ENCODE results near the gene NEK4.
"Not testable (repeated sequence)": the region's sequence is repeated elsewhere in the genome, so short reads cannot be mapped to it uniquely, and the experiment has no call there.

The NEK4 gene

DNA sequence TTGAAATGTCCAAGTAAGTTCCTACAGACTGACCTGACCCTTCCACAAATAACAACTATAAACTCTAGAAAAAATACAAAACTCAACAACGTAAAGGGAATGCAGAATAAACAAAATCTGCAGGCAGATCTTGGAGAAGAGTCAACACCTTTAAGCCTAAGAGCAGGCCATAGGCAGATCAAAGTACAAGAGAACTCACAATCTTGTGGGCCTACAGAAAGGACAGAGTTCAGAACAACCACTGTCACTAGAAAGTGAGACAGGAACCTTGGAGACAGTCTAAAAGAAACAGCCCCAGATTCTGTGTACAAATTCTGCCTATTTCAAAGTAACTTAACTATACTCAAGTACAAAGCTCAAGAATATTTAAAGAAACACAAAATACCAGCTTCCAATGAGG, 31.0 kb downstream of the NEK4 start:
- Histone ChIP-seq H3K27ac (ENCODE audit: low read depth, low read length) (no peak overlapping the region), H3K36me3 (ENCODE audit: control insufficient read depth in 1 of 2, insufficient read depth in 2 of 2, low read length in 2 of 2) (peaks cover 16 to 50% of the 10 kb centered on the region in 2 donors), H3K4me3 (ENCODE audit: low read depth in 1 of 2, low read length in 2 of 2) (no peak overlapping the region)

DNA sequence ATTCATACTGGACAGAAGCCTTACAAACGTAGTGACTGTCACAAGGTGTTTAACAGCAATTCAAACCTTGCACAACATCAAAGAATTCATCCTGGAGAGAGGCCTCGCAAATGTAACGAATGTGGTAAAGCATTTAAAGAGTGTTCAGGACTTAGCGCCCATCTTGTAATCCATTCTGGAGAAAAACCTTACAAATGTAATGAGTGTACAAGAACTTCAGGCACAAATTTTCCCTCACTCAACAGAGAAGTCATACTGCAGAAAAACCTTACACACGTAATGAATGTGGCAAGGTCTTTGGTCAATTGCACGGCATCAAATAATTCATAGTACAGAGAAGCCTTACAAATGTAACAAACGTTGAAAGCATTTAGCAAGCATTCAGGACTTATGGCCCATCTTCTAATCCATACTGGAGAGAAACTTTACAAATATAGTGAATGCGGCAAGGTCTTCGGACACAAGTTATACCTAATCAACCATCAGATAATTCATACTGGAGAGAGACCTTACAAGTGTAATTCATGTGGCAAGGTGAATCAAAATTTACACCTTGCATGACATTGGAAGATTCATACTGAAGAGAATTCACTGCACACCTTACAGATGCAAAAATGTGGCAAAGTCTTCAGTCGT, 37.4 kb downstream of the NEK4 start:
- Histone ChIP-seq H3K27ac (ENCODE audit: low read depth, low read length) (no peak overlapping the region), H3K36me3 (ENCODE audit: control insufficient read depth in 1 of 2, insufficient read depth in 2 of 2, low read length in 2 of 2) (peaks cover 25 to 37% of the 10 kb centered on the region in 2 donors), H3K9ac (ENCODE audit: low read depth in 1 of 2, low read length in 2 of 2) (no peak overlapping the region), H3K27me3 (ENCODE audit: control insufficient read depth in 1 of 2, insufficient read depth in 2 of 2, low read length in 2 of 2) (no peaks in the 10 kb centered on the region), H3K9me3 (ENCODE audit: control insufficient read depth in 1 of 2, low read length in 2 of 2) (no peaks in the 10 kb centered on the region), H3K4me3 (ENCODE audit: low read depth in 1 of 2, low read length in 2 of 2) (no peak overlapping the region), H3K4me1 (ENCODE audit: control insufficient read depth in 1 of 2, insufficient read depth in 2 of 2, low read length in 2 of 2) (no peaks in the 10 kb centered on the region)

More for the DNA sequence above, 31.0 kb downstream of the NEK4 start:
- no peaks in the 10 kb centered on the region for H3K27me3 ChIP-seq (ENCODE audit: control insufficient read depth in 1 of 2, insufficient read depth in 2 of 2, low read length in 2 of 2)
- H3K9me3 ChIP-seq (ENCODE audit: control insufficient read depth in 1 of 2, low read length in 2 of 2) = no peaks in the 10 kb centered on the region
- no peak overlapping the region for H3K9ac ChIP-seq (ENCODE audit: low read depth in 1 of 2, low read length in 2 of 2)
- no peaks in the 10 kb centered on the region for H3K4me1 ChIP-seq (ENCODE audit: control insufficient read depth in 1 of 2, insufficient read depth in 2 of 2, low read length in 2 of 2)

DNA sequence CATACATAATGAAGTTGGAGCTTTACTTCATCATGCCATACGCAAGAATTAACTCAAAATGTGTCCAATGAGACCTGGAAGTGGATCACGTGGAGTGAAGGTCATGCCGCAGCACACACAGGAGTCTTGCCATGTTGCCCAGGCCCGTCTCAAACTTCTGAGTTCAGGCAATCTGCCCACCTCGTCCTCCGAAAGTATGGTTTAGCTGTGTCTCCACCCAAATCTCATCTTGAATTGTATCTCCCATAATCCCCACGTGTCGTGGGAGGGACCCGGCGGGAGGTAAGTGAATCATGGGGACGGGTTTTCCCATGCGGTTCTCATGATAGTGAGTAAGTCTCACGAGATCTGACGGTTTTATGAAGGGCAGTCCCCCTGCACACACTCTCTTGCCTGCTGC, 39.1 kb downstream of the NEK4 start:
- Histone ChIP-seq H3K4me1 (ENCODE audit: control insufficient read depth in 1 of 2, insufficient read depth in 2 of 2, low read length in 2 of 2) (no peaks in the 10 kb centered on the region), H3K36me3 (ENCODE audit: control insufficient read depth in 1 of 2, insufficient read depth in 2 of 2, low read length in 2 of 2) (peaks cover 25 to 37% of the 10 kb centered on the region in 2 donors), H3K4me3 (ENCODE audit: low read depth in 1 of 2, low read length in 2 of 2) (no peak overlapping the region), H3K27me3 (ENCODE audit: control insufficient read depth in 1 of 2, insufficient read depth in 2 of 2, low read length in 2 of 2) (no peaks in the 10 kb centered on the region), H3K9me3 (ENCODE audit: control insufficient read depth in 1 of 2, low read length in 2 of 2) (no peaks in the 10 kb centered on the region), H3K9ac (ENCODE audit: low read depth in 1 of 2, low read length in 2 of 2) (no peak overlapping the region), H3K27ac (ENCODE audit: low read depth, low read length) (no peak overlapping the region)

GRCh38 chr3:52730681-52731080, 40.1 kb downstream of the NEK4 start:
- Histone ChIP-seq H3K27ac (ENCODE audit: low read depth, low read length) (no peak overlapping the region), H3K4me1 (ENCODE audit: control insufficient read depth in 1 of 2, insufficient read depth in 2 of 2, low read length in 2 of 2) (no peaks in the 10 kb centered on the region), H3K9ac (ENCODE audit: low read depth in 1 of 2, low read length in 2 of 2) (no peak overlapping the region), H3K36me3 (ENCODE audit: control insufficient read depth in 1 of 2, insufficient read depth in 2 of 2, low read length in 2 of 2) (peaks cover 25 to 34% of the 10 kb centered on the region in 2 donors), H3K4me3 (ENCODE audit: low read depth in 1 of 2, low read length in 2 of 2) (no peak overlapping the region), H3K9me3 (ENCODE audit: control insufficient read depth in 1 of 2, low read length in 2 of 2) (no peaks in the 10 kb centered on the region), H3K27me3 (ENCODE audit: control insufficient read depth in 1 of 2, insufficient read depth in 2 of 2, low read length in 2 of 2) (no peaks in the 10 kb centered on the region)

- not testable (repeated sequence) for H3K4me1 ChIP-seq (ENCODE audit: control insufficient read depth in 1 of 2, insufficient read depth in 2 of 2, low read length in 2 of 2); H3K27ac ChIP-seq (ENCODE audit: low read depth, low read length); H3K4me3 ChIP-seq (ENCODE audit: low read depth in 1 of 2, low read length in 2 of 2); H3K27me3 ChIP-seq (ENCODE audit: control insufficient read depth in 1 of 2, insufficient read depth in 2 of 2, low read length in 2 of 2); H3K9ac ChIP-seq (ENCODE audit: low read depth in 1 of 2, low read length in 2 of 2); H3K9me3 ChIP-seq (ENCODE audit: control insufficient read depth in 1 of 2, low read length in 2 of 2)
- H3K36me3 ChIP-seq (ENCODE audit: control insufficient read depth in 1 of 2, insufficient read depth in 2 of 2, low read length in 2 of 2) = peaks cover 20% of the 10 kb centered on the region in 2 donors
These were observed 42.0 kb downstream of the NEK4 start for GRCh38 chr3:52728753-52729152.

DNA sequence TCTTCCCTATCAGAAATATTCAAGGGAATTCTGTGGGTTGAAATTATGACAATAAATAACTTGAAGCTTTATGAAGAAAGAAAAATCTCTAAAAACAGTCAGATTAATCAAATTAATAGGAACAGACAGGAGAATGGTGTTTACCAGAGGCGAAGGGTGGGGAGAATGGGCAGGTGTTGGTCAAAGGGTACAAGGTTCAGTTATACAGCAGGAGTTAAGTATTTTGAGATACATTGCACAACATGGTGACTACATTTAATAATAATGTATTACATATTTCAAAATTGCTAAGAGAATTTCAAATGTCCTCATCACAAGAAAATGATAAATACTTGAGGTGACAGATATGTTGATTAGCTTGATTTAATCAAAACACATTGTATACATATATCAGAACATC, 46.2 kb downstream of the NEK4 start:
- H3K36me3 ChIP-seq (ENCODE audit: control insufficient read depth in 1 of 2, insufficient read depth in 2 of 2, low read length in 2 of 2) = no peaks in the 10 kb centered on the region
- no peak overlapping the region for H3K4me3 ChIP-seq (ENCODE audit: low read depth in 1 of 2, low read length in 2 of 2)
- no peaks in the 10 kb centered on the region for H3K9me3 ChIP-seq (ENCODE audit: control insufficient read depth in 1 of 2, low read length in 2 of 2)
- no peaks in the 10 kb centered on the region for H3K27me3 ChIP-seq (ENCODE audit: control insufficient read depth in 1 of 2, insufficient read depth in 2 of 2, low read length in 2 of 2)
- H3K4me1 ChIP-seq (ENCODE audit: control insufficient read depth in 1 of 2, insufficient read depth in 2 of 2, low read length in 2 of 2) = peaks cover 0 to 10% of the 10 kb centered on the region in 2 donors
- no peak overlapping the region for H3K9ac ChIP-seq (ENCODE audit: low read depth in 1 of 2, low read length in 2 of 2)
- no peak overlapping the region for H3K27ac ChIP-seq (ENCODE audit: low read depth, low read length)

GRCh38 chr3:52723935-52724334, 46.8 kb downstream of the NEK4 start:
- H3K4me3 ChIP-seq (ENCODE audit: low read depth in 1 of 2, low read length in 2 of 2) = no peak overlapping the region
- peaks cover 0 to 10% of the 10 kb centered on the region in 2 donors for H3K4me1 ChIP-seq (ENCODE audit: control insufficient read depth in 1 of 2, insufficient read depth in 2 of 2, low read length in 2 of 2)
- H3K27ac ChIP-seq (ENCODE audit: low read depth, low read length) = no peak overlapping the region
- H3K9me3 ChIP-seq (ENCODE audit: control insufficient read depth in 1 of 2, low read length in 2 of 2) = no peaks in the 10 kb centered on the region
- peaks cover 0 to under 1% of the 10 kb centered on the region in 2 donors for H3K36me3 ChIP-seq (ENCODE audit: control insufficient read depth in 1 of 2, insufficient read depth in 2 of 2, low read length in 2 of 2)
- H3K9ac ChIP-seq (ENCODE audit: low read depth in 1 of 2, low read length in 2 of 2) = no peak overlapping the region
- H3K27me3 ChIP-seq (ENCODE audit: control insufficient read depth in 1 of 2, insufficient read depth in 2 of 2, low read length in 2 of 2) = no peaks in the 10 kb centered on the region

DNA sequence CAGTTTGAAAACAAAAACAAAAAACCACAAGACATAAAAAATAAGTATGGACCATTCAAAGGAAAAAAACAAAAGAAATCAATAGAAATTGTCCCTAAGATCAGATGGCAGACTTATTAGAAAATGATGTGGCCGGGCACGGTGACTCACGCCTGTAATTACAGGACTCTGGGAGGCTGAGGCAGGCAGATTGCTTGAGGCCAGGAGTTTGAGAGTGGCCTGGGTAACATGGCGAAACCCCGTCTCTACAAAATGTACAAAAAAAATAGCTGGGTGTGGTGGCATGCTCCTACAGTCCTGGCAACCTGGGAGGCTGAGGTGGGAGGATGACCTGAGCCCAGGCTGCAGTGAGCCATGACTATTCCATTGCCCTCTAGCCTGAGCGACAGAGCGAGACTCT, 48.2 kb downstream of the NEK4 start:
- H3K36me3 ChIP-seq (ENCODE audit: control insufficient read depth in 1 of 2, insufficient read depth in 2 of 2, low read length in 2 of 2) = peaks cover 0 to 5% of the 10 kb centered on the region in 2 donors
- H3K27ac ChIP-seq (ENCODE audit: low read depth, low read length) = no peak overlapping the region
- no peaks in the 10 kb centered on the region for H3K9me3 ChIP-seq (ENCODE audit: control insufficient read depth in 1 of 2, low read length in 2 of 2)
- H3K4me3 ChIP-seq (ENCODE audit: low read depth in 1 of 2, low read length in 2 of 2) = no peak overlapping the region
- no peaks in the 10 kb centered on the region for H3K27me3 ChIP-seq (ENCODE audit: control insufficient read depth in 1 of 2, insufficient read depth in 2 of 2, low read length in 2 of 2)
- no peak overlapping the region for H3K9ac ChIP-seq (ENCODE audit: low read depth in 1 of 2, low read length in 2 of 2)
- peaks cover 0 to 10% of the 10 kb centered on the region in 2 donors for H3K4me1 ChIP-seq (ENCODE audit: control insufficient read depth in 1 of 2, insufficient read depth in 2 of 2, low read length in 2 of 2)

DNA sequence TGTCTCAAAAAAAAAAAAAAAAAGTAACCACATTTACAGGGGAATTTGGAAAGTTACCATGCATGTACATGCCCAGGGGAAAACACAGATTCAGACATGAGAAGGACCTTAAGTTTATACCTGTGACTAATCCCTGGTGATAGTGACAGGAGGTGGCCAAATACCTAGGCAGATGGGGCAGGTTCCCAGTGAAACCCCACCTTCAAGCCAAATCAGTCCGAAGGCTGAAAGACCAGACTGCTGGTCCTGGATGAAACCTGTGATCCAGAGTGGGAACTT, 49.1 kb downstream of the NEK4 start:
- no peak overlapping the region for H3K9ac ChIP-seq (ENCODE audit: low read depth in 1 of 2, low read length in 2 of 2)
- H3K4me3 ChIP-seq (ENCODE audit: low read depth in 1 of 2, low read length in 2 of 2) = no peak overlapping the region
- H3K36me3 ChIP-seq (ENCODE audit: control insufficient read depth in 1 of 2, insufficient read depth in 2 of 2, low read length in 2 of 2) = peaks cover 0 to 5% of the 10 kb centered on the region in 2 donors
- no peak overlapping the region for H3K27ac ChIP-seq (ENCODE audit: low read depth, low read length)
- no peaks in the 10 kb centered on the region for H3K27me3 ChIP-seq (ENCODE audit: control insufficient read depth in 1 of 2, insufficient read depth in 2 of 2, low read length in 2 of 2)
- H3K9me3 ChIP-seq (ENCODE audit: control insufficient read depth in 1 of 2, low read length in 2 of 2) = no peaks in the 10 kb centered on the region
- peaks cover 0 to 10% of the 10 kb centered on the region in 2 donors for H3K4me1 ChIP-seq (ENCODE audit: control insufficient read depth in 1 of 2, insufficient read depth in 2 of 2, low read length in 2 of 2)

- no peaks in the 10 kb centered on the region for H3K27me3 ChIP-seq (ENCODE audit: control insufficient read depth in 1 of 2, insufficient read depth in 2 of 2, low read length in 2 of 2)
- peak overlapping the region in 1 of 2 donors; percentile 8 for H3K4me3 ChIP-seq (ENCODE audit: low read depth in 1 of 2, low read length in 2 of 2)
- H3K4me1 ChIP-seq (ENCODE audit: control insufficient read depth in 1 of 2, insufficient read depth in 2 of 2, low read length in 2 of 2) = peaks cover 0 to 10% of the 10 kb centered on the region in 2 donors
- no peak overlapping the region for H3K27ac ChIP-seq (ENCODE audit: low read depth, low read length)
- H3K9ac ChIP-seq (ENCODE audit: low read depth in 1 of 2, low read length in 2 of 2) = no peak overlapping the region
- no peaks in the 10 kb centered on the region for H3K9me3 ChIP-seq (ENCODE audit: control insufficient read depth in 1 of 2, low read length in 2 of 2)
- H3K36me3 ChIP-seq (ENCODE audit: control insufficient read depth in 1 of 2, insufficient read depth in 2 of 2, low read length in 2 of 2) = peaks cover 0 to 5% of the 10 kb centered on the region in 2 donors
These were observed 49.6 kb downstream of the NEK4 start for GRCh38 chr3:52721002-52721729.
